DMS 273 (cell line): ENCODE measurements around the gene EHD1.

Experiments used
- DNase-seq: peaks from one replicate; lab custom pipeline; 2025; ENCODE audit not compliant: unreplicated experiment; lab: John Stamatoyannopoulos, UW

EHD1 gene

GRCh38 chr11:64845129-64845775 lies 33.2 kb downstream of the EHD1 start:
- no peak for DNase-seq

DNA sequence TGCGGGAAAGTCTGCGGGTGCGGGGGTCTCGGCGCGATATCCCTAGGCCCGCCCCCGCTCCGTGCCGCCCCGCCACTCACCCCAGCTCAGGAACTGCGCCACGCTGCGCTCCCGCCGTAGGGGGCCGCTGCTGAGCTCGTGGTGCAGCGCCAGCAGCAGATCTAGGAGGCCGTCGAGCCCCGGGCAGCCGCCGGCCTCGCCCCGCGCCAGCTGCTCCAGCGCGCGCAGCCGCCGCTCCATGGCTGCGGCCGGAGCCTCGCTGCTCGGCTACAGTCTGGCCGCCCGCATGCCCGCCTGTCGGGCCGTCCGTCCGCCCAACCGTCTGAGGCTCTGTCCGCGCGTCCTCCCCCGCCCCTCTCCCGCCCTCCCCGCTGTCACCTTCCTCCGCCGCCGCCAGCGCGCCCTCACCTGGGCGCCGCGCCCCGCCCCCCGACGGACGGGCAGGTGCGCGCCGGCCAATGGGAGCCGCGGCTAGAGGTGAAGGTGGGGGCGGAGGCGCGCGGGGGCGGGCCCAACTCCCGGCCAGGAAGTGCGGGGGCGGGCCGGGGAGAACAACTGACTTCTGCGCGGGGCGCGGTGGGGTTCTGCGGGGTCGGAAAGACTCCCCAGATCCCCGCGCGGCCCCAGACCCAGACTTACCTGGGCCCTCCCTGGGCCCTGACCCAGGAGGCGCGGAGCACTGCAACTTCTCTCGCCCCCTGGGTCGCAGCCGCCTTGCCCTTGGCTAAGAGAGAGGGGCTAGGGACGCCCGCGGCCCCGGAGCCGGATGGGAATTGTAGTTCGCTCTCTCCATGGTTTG lies 33.9 kb downstream of the EHD1 start, which contains the start of gene CDC42BPG:
CDC42BPG (minus strand) TSS at position 324 of the 799 bp plus-strand sequence; CDS start at position 240, 84 bp downstream.
- DNase-seq: peak; percentile 85

DNA sequence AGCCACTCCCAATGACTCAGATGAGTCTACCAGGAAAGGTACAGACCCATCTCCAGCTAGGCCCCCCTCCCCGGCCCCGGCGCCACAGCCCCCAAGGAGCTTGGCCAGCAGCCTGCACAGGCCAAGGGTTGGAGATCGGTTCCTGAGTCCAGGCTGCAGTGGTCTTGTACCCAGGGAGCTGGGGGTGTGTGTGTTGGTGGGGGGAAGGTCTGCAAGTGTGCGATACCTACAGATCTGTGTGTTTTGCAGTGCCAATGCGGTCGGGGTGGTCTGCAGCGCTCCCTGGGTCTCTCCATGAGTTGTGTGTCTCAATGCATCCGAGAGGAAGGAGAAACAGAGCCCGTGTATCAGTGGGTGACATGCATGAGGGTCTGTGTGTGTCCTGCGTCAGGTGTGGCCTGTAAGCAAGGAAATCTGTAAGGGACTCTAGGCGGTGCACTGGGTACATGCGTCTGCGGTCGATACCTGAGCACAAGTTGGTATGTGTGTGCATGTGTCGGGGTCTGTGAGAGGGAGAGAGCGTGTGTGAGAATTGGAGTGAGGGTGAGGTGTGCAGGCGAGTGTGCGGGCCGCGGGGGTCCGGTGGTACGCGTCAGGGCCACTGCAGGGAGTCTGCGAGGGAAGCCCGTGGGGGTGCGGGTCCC lies 34.6 kb downstream of the EHD1 start:
- no peak for DNase-seq

- peak; percentile 32 for DNase-seq
These were observed 35.4 kb downstream of the EHD1 start for GRCh38 chr11:64842851-64843685.

GRCh38 chr11:64842366-64842759 lies 36.1 kb downstream of the EHD1 start:
- no peak for DNase-seq

- DNase-seq: no peak
These were observed 36.6 kb downstream of the EHD1 start for GRCh38 chr11:64841592-64842365.

- DNase-seq: peak; percentile 33
These were observed 38.3 kb downstream of the EHD1 start for GRCh38 chr11:64839887-64840782.

DNA sequence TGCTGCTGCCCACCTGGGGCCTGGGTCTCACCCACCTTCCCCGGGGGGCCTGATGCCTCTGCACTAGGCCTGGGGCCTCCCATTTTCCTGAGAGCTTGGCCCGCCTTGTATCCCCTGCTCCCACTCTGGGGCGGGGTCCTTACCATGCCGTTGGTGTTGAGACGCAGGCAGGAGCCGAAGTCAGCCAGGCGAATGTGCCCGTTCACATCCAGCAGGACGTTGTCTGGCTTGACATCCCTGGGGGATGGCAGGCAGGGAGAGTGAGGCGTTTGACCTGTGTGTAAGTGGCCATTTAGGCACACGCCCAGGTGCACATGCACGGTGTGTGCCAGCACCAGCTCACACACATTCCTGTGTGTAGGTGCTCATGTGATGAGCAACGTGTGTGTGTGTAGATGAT lies 39.1 kb downstream of the EHD1 start:
- no peak for DNase-seq

GRCh38 chr11:64838600-64839334 lies 39.7 kb downstream of the EHD1 start:
- DNase-seq: no peak

- DNase-seq: no peak
These were observed 40.5 kb downstream of the EHD1 start for GRCh38 chr11:64837887-64838351.

GRCh38 chr11:64836448-64837072 lies 41.9 kb downstream of the EHD1 start:
- no peak for DNase-seq

DNA sequence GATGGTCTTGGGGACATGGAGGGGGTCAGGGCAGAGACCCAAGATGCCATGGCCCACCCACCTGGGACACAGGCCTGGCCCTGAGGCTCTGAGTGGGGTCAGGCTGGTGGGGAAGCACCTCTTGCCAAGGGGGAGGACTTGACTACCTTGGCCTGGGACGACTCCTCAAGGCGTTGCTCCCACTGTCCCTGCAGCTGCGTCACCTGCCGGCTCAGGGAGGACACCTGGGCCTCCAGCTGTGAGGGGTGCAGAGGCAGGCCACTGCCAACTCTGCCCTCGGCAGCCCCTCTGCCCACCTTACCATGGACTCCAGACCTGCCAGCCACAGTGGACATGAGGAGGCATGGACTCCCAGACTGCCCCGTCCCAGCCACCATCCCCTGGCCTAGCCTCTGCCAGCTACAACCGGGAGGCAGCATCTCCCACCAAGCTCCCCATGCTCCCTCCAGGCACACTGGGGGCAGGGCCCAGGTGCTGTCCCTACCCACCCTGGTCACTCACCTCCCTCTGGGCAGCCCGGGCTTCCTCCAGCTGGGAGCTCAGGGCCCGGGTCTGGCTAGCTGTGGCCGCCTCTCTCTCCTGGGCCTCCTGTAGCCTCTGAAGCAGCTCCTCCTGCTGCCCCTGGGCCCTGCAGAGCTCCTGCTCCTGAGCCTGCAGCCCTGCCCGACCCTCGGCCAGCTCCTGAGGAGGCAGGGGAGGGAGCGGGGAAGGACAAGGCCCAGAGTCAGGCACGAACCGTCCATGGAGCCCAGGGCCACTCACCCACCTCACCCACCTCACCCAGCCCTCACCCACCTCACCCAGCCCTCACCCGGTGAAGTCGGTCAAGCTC lies 42.6 kb downstream of the EHD1 start:
- DNase-seq: no peak

- peak; percentile 46 for DNase-seq
These were observed 43.5 kb downstream of the EHD1 start for GRCh38 chr11:64834723-64835615.

- no peak for DNase-seq
These were observed 44.2 kb downstream of the EHD1 start for GRCh38 chr11:64834031-64834722.

DNA sequence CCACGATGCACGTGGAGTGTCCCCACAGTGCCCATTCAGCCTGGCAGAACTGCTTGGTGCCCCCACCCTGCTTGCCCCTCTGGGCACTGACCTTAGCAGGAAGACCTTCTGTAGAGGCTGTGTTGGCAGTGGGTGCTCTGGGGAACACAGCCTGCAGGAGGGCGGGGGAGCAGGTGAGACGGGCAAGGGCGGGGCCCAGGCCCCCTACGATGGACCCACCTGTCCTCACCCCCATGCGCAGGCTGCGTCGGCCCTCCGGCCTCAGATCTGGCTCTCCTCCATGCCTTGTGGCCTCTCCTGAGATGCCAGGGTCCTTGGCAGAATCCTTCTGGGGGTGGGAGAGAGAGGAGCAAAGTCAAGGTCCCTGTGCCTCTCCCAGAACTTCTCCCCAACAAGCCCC lies 44.9 kb downstream of the EHD1 start:
- no peak for DNase-seq

DNA sequence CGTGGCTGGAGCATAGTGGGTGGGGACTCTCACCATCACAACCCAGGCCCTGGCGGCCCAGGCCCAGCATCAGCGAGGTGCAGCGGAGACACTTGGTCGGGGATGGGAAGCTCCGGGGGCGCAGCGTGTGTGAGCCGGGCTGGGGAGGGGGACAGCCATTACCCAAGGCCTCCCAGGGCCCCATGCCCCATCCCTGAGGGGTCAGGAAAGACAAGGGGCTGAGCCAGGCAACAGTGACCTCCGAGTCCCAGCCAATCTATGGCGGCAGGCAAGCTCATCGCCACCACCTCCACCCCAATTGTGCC lies 45.3 kb downstream of the EHD1 start:
- DNase-seq: no peak
